Endothelial cell of umbilical vein (primary cell): ENCODE results near the gene PPA2. TPM values are rescaled to one million over a fixed set of nuclear protein-coding genes. Genes with fewer than 3 reads are reported as not detected.

ENCODE experiments used
- BruUV-seq: library from RNA; stranded (reverse); fragments of 400-500 nt; replicated peaks from 2 replicates; lab custom pipeline; 2021; lab: Mats Ljungman, UMichigan
- CTCF ChIA-PET: fragments of 300-600, 350-600 bp; sonication (Branson Sonifier 250); formaldehyde crosslinking; loops from one replicate; lab custom pipeline; 2021; ENCODE audit warnings: antibody characterized with exemption, inconsistent platforms; lab: Charles Lee
- POLR2A ChIA-PET: fragments of 300-600, 350-600 bp; sonication (Branson Sonifier 250); formaldehyde crosslinking; loops from one replicate; lab custom pipeline; 2021; ENCODE audit warnings: antibody characterized with exemption, inconsistent platforms; lab: Charles Lee
- DNase-seq: peaks from one replicate; pipeline ENCODE4 v3.0.0-alpha.2; 2011; ENCODE audit warnings: low read depth, low spot score
- FAIRE-seq: peaks from 2 replicates; lab custom pipeline; 2011; peaks lifted over from hg19 to GRCh38; lab: Jason Lieb, UNC
- H2AFZ ChIP-seq: 2 replicates; pipeline ENCODE4 v1.6.0; 2012; ENCODE audit warnings: low read depth, low read length, control low read depth, inconsistent platforms
- H3K27ac ChIP-seq: 2 replicates; pipeline ENCODE4 v1.5.1; 2011; ENCODE audit warnings: low read depth, mild to moderate bottlenecking, control low read depth, low read length, moderate library complexity; ENCODE audit not compliant: insufficient read depth
- H3K27me3 ChIP-seq, 2 experiments: 2 replicates each; pipeline versions ENCODE4 v1.6.0 to v1.6.1; 2011; ENCODE audit warnings: low read length in 2 of 2, mixed read lengths in 1 of 2; ENCODE audit not compliant: control insufficient read depth in 2 of 2, insufficient read depth in 2 of 2
- H3K36me3 ChIP-seq, 2 experiments: 2 replicates in 1 of 2; 3 replicates in 1 of 2; pipeline ENCODE4 v1.5.1; 2011; ENCODE audit warnings: low read length in 2 of 2, mild to moderate bottlenecking in 1 of 2, moderate library complexity in 1 of 2; ENCODE audit not compliant: control insufficient read depth in 2 of 2, insufficient read depth in 2 of 2; ENCODE audit errors: extremely low read depth in 1 of 2
- H3K4me1 ChIP-seq: 3 replicates; pipeline ENCODE4 v1.5.1; 2011; ENCODE audit warnings: mild to moderate bottlenecking, low read length; ENCODE audit not compliant: control insufficient read depth, insufficient read depth; ENCODE audit errors: extremely low read depth
- H3K4me2 ChIP-seq: 2 replicates; pipeline ENCODE4 v1.6.1; 2011; ENCODE audit warnings: low read length, control low read depth, mixed read lengths; ENCODE audit not compliant: insufficient read depth
- H3K4me3 ChIP-seq, 3 experiments: fragments of 200-600 bp in 1 of 3; sonication (generic), shearing (Covaris generic) in 1 of 3; replicated peaks in 1 of 3; 2 replicates each; pipeline ENCODE4 v1.5.1; 2011 to 2016; ENCODE audit warnings: control low read depth in 3 of 3, low read length in 3 of 3, mild to moderate bottlenecking in 2 of 3, inconsistent platforms in 1 of 3, low read depth in 1 of 3, moderate library complexity in 1 of 3; ENCODE audit not compliant: insufficient read depth in 1 of 3
- H3K79me2 ChIP-seq: 2 replicates; pipeline ENCODE4 v1.6.0; 2012; ENCODE audit warnings: low read length, inconsistent platforms; ENCODE audit not compliant: control insufficient read depth, insufficient read depth
- H3K9ac ChIP-seq: replicated peaks from 2 replicates; pipeline ENCODE3; 2011; ENCODE audit warnings: low read length, control low read depth; ENCODE audit not compliant: insufficient read depth; ENCODE audit errors: extremely low read depth
- H3K9me1 ChIP-seq: replicated peaks from 3 replicates; pipeline ENCODE4 v1.6.0; 2011; ENCODE audit warnings: mild to moderate bottlenecking, low read length; ENCODE audit not compliant: control insufficient read depth, insufficient read depth; ENCODE audit errors: extremely low read depth
- H3K9me3 ChIP-seq: replicated peaks from 2 replicates; pipeline ENCODE4 v1.5.1; 2012; ENCODE audit warnings: low read length, inconsistent platforms; ENCODE audit not compliant: control insufficient read depth, insufficient read depth
- H4K20me1 ChIP-seq: replicated peaks from 2 replicates; pipeline ENCODE3; 2011; ENCODE audit warnings: mild to moderate bottlenecking, low read length; ENCODE audit not compliant: control insufficient read depth, insufficient read depth; ENCODE audit errors: extremely low read depth
- CTCF ChIP-seq, 2 donors: IDR thresholded peaks; 1 replicate in 1 of 2; 2 replicates in 1 of 2; pipeline ENCODE4 v1.5.1; 2011; ENCODE audit warnings: low read length in 2 of 2, mild to moderate bottlenecking in 2 of 2, moderate library complexity in 2 of 2, control low read depth in 1 of 2, inconsistent platforms in 1 of 2, low read depth in 1 of 2; ENCODE audit not compliant: insufficient read depth in 1 of 2; ENCODE audit errors: extremely low read depth in 1 of 2
- EZH2 ChIP-seq: IDR thresholded peaks from 2 replicates; pipeline ENCODE4 v1.6.1; 2012; ENCODE audit warnings: borderline replicate concordance, low read depth, mild to moderate bottlenecking, moderate library complexity, low read length, inconsistent platforms; ENCODE audit not compliant: severe bottlenecking
- FOS ChIP-seq: IDR thresholded peaks from 2 replicates; pipeline ENCODE4 v1.6.1; 2011; ENCODE audit warnings: mild to moderate bottlenecking, low read length, moderate library complexity, borderline replicate concordance; ENCODE audit not compliant: insufficient read depth
- GATA2 ChIP-seq: IDR thresholded peaks from 2 replicates; pipeline ENCODE4 v1.7.0; 2011; ENCODE audit warnings: low read depth, mild to moderate bottlenecking, moderate library complexity, mixed read lengths, low read length; ENCODE audit not compliant: insufficient read length, insufficient read depth
- JUN ChIP-seq: IDR thresholded peaks from 2 replicates; pipeline ENCODE4 v1.6.1; 2011; ENCODE audit warnings: borderline replicate concordance, low read depth; ENCODE audit not compliant: insufficient read length, insufficient read depth
- MYC ChIP-seq: IDR thresholded peaks from one replicate; pipeline ENCODE4 v1.6.1; 2011; ENCODE audit warnings: mild to moderate bottlenecking, low read depth, low read length
- POLR2A ChIP-seq: IDR thresholded peaks from 2 replicates; pipeline ENCODE4 v1.6.1; 2012; ENCODE audit warnings: low read depth, mild to moderate bottlenecking, control low read depth, low read length
- POLR2AphosphoS5 ChIP-seq: IDR thresholded peaks from 2 replicates; pipeline ENCODE4 v1.6.1; 2012; ENCODE audit warnings: low read depth, mild to moderate bottlenecking, control low read depth, low read length, moderate library complexity; ENCODE audit not compliant: insufficient read depth
- dilution Hi-C: fragments of 300-500 bp; cut with MboI; formaldehyde crosslinking; loops from one replicate; pipeline ENCODE4 v1.15.0; 2019; ENCODE audit warnings: low sequenced_read_pairs; ENCODE audit not compliant: extremely low pct_ligation_motif_present
- intact Hi-C: fragments of 100-400 bp; cut with micrococcal nuclease; formaldehyde crosslinking; loops from one replicate; pipeline ENCODE4 v1.10.0; 2022
- polyA plus RNA-seq, 4 experiments: library from polyadenylated mRNA; depleted of rRNA in 3 of 4; stranded (reverse) in 3 of 4; unstranded in 1 of 4; fragments of >200 nt; gene quantifications; 2 replicates each; pipeline versions ENCODE4 v1.2.1 to v1.2.3, GENCODE V29; 2011 to 2012; ENCODE audit warnings: missing spikeins in 1 of 4
- total RNA-seq: library from RNA; stranded (reverse); gene quantifications from 2 replicates; pipeline ENCODE4 v1.2.3, GENCODE V29; 2021
- TF ChIP-seq, protein P1 (sequence below): IDR thresholded peaks from 2 replicates; pipeline ENCODE4 v1.6.1; 2011; ENCODE audit not compliant: insufficient read depth, insufficient read length

Gene PPA2
- total and polyA plus RNA-seq, 2 donors (not counting 3 experiments of a cell fraction or from before 2014, with no cell fraction given) = 30.4 to 58.7 TPM

GRCh38 chr4:105496899-105497298 lies 23.0 kb upstream of the PPA2 start:
- DNase-seq = no peak
- dilution Hi-C loops (no loop called here), intact Hi-C loops (no loop called here)
- Histone ChIP-seq H3K79me2 (no peaks in the 10 kb centered on the region), H3K9me3 (no peaks in the 10 kb centered on the region), H3K4me2 (no peak overlapping the region), H3K4me3 (no peak overlapping the region), H3K36me3 (no peaks in the 10 kb centered on the region), H3K27me3 (no peaks in the 10 kb centered on the region), H3K27ac (no peak overlapping the region), H4K20me1 (no peaks in the 10 kb centered on the region), H3K9me1 (no peaks in the 10 kb centered on the region), H3K4me1 (no peaks in the 10 kb centered on the region), H2AFZ (no peak overlapping the region), H3K9ac (no peak overlapping the region)
- no peak for TF ChIP-seq MYC
- ChIA-PET POLR2A (no interaction called here), CTCF (interaction anchor here (0.7 to 1.3 kb wide), 4 partner anchors 169 to 770 kb away, joined by 3 to 4 read pairs (median 3); no protein-coding TSS in a partner anchor)
- FAIRE-seq = no peak
- BruUV-seq = no TSS peak

- ChIA-PET CTCF (no interaction called here), POLR2A (no interaction called here)
- dilution Hi-C loops = no loop called here
- intact Hi-C loops = no loop called here
- no peaks in the 10 kb centered on the region for H3K79me2 ChIP-seq
- H3K9me1 ChIP-seq = no peaks in the 10 kb centered on the region
- no peak for FAIRE-seq
- no peaks in the 10 kb centered on the region for H4K20me1 ChIP-seq
- no peaks in the 10 kb centered on the region for H3K4me1 ChIP-seq
- TF ChIP-seq POLR2A (no peak), JUN (no peak), GATA2 (no peak), POLR2AphosphoS5 (no peak), EZH2 (no peak), FOS (no peak), CTCF (IDR thresholded peaks at IDR 0.05; ENCODE audit: extremely low read depth in 1 of 2, insufficient read depth in 1 of 2, low read depth in 1 of 2, low read length in 2 of 2) (no peak), MYC (no peak)
- TF ChIP-seq, protein P1, sequence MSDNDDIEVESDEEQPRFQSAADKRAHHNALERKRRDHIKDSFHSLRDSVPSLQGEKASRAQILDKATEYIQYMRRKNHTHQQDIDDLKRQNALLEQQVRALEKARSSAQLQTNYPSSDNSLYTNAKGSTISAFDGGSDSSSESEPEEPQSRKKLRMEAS = no peak
- H3K27ac ChIP-seq = no peak overlapping the region
- no peaks in the 10 kb centered on the region for H3K9me3 ChIP-seq
- no peak overlapping the region for H3K4me2 ChIP-seq
- no peaks in the 10 kb centered on the region for H3K36me3 ChIP-seq
- BruUV-seq = no TSS peak
- no peak overlapping the region for H2AFZ ChIP-seq
- no peak overlapping the region for H3K4me3 ChIP-seq
- no peaks in the 10 kb centered on the region for H3K27me3 ChIP-seq
- no peak overlapping the region for H3K9ac ChIP-seq
- DNase-seq = no peak
These were observed 21.8 kb upstream of the PPA2 start for GRCh38 chr4:105495667-105496066.
